ENCODE results near the gene LHX3.

- no peak for TF ChIP-seq CTCF (conservative IDR thresholded peaks at IDR 0.05 in 1 of 2, IDR thresholded peaks at IDR 0.05 in 1 of 2; ENCODE audit: low read depth in 1 of 2, low read length in 2 of 2)
- TF ChIP-seq EZH2 (IDR thresholded peaks at IDR 0.05; ENCODE audit: low read length, missing control alignments) = no peak
Measured at GRCh38 chr9:136239135-136239982, 34.4 kb upstream of the LHX3 start.
